ENCODE measurements around the gene NASP. TPM values are rescaled to one million over a fixed set of nuclear protein-coding genes. Genes with fewer than 3 reads are reported as not detected.

Gene NASP
- polyA plus RNA-seq, 1 of the 3 experiments (the other 2 are of a cell fraction): 152 TPM

DNA sequence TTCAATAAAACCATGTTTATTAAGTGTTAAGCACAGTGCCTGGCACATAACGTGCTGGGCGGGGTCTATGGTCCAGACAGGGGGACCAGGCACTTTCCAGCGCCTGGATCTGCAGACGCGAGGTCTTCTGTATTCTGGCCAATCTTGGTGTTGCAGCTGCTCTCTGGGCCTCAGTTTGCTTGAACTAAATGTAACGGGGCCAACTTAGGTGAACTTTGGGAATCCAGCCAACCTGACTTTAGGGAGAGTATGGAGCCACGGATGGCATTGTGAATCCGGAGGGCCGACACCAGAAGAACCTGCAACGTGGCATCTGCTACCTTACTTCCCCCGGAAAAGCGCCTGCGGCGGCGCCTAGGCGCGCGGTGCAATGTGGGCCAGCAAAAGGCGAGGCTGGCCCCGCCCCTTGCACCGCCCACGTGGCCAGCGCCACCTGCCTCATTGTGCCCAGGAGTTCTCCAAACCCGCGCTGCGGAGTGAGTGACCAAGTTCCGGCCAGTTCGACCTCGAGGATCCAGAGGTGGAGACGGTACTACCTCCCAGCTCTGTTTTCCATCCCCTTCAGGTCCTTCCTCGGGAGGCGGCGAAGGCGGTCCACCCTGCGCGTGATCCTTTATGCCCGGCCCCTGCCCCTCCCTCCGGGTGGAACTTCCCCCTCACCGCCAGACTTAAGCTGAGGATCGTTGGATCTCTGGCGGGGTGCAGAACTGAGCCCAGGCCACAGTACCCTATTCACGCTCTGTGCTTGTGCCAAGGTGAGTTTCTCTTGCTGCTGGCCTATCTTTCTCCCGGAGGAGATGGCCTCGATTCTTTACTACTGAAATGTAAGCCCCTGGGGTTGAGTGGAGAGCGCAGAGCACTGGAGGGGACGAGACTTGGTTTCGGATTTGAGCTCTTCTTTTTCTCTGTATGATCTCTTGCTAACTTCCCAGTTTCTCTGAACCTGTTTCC lies 33.2 kb upstream of the NASP start, which contains the start of gene AKR1A1:
TSS of gene AKR1A1 (plus strand) at position 426 of the 951 bp plus-strand sequence. CDS start 10,969 bp downstream, outside the sequence.
- Histone ChIP-seq H4K20me1 (ENCODE audit: insufficient read depth) (no peaks in the 10 kb centered on the region), H2AFZ (ENCODE audit: low read depth) (peak within 1 kb of the TSS; percentile 86), H3K4me2 (peak within 1 kb of the TSS; percentile 76), H3K9ac (peak within 1 kb of the TSS; percentile 73), H3K9me2 (no peaks in the 10 kb centered on the region), H3K4me1 (ENCODE audit: control insufficient read depth in 1 of 2, insufficient read depth in 2 of 2, low read depth in 1 of 2, low read length in 1 of 2) (peaks cover 6 to 10% of the 10 kb centered on the region in 2 experiments; a peak in 2 of 4 replicates), H3K27ac (ENCODE audit: low read depth in 2 of 2, low read length in 1 of 2) (peak within 1 kb of the TSS; percentile 80 to 90), H3K79me2 (ENCODE audit: insufficient read depth) (peaks cover 37% of the 10 kb centered on the region), H3K36me3 (replicated peaks in 1 of 2; ENCODE audit: control insufficient read depth in 1 of 2, insufficient read depth in 2 of 2, low read length in 1 of 2) (peaks cover 0 to 11% of the 10 kb centered on the region in 2 experiments), H3K9me3 (no peaks in the 10 kb centered on the region), H3F3A (replicated peaks; ENCODE audit: insufficient read depth) (no peaks in the 10 kb centered on the region), H3K4me3 (ENCODE audit: low read depth in 2 of 2, low read length in 1 of 2) (peak within 1 kb of the TSS; percentile 69 to 72), H3K27me3 (ENCODE audit: insufficient read depth) (no peaks in the 10 kb centered on the region)
- peak; percentile 90 for DNase-seq
- 6% methylated on average over 19 of the region's 47 CpGs for whole genome bisulfite sequencing (ENCODE audit: low lambda C conversion rate)
- POLR2A ChIA-PET: interaction anchor here (0.6 to 2.4 kb wide), 15 partner anchors 9 to 612 kb away, joined by 3 to 47 read pairs (median 4); partner anchors contain the start of genes GPBP1L1, NASP, PRDX1 and TESK2
- CTCF ChIA-PET: interaction anchor here (0.6 to 3.6 kb wide), 10 partner anchors 16 to 331 kb away, joined by 3 to 17 read pairs (median 3); partner anchors contain the start of gene PRDX1
- no peak for TF ChIP-seq EP300 (IDR thresholded peaks at IDR 0.05; ENCODE audit: borderline replicate concordance in 1 of 2, low read depth in 1 of 2, low read length in 1 of 2)
- TF ChIP-seq MXI1 (IDR thresholded peaks at IDR 0.05; ENCODE audit: low read depth, low read length): peak; percentile 96
- TF ChIP-seq, protein P1, sequence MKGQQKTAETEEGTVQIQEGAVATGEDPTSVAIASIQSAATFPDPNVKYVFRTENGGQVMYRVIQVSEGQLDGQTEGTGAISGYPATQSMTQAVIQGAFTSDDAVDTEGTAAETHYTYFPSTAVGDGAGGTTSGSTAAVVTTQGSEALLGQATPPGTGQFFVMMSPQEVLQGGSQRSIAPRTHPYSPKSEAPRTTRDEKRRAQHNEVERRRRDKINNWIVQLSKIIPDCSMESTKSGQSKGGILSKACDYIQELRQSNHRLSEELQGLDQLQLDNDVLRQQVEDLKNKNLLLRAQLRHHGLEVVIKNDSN (IDR thresholded peaks at IDR 0.05; ENCODE audit: borderline replicate concordance, low read depth): peak; percentile 91
- no peak for TF ChIP-seq TEAD4 (IDR thresholded peaks at IDR 0.05; ENCODE audit: borderline replicate concordance, insufficient read depth)
- TF ChIP-seq PBX3 (IDR thresholded peaks at IDR 0.05): no peak
- peak; percentile 97 for TF ChIP-seq POLR2AphosphoS5 (IDR thresholded peaks at IDR 0.05; ENCODE audit: low read depth, low read length)
- TF ChIP-seq, protein P2, sequence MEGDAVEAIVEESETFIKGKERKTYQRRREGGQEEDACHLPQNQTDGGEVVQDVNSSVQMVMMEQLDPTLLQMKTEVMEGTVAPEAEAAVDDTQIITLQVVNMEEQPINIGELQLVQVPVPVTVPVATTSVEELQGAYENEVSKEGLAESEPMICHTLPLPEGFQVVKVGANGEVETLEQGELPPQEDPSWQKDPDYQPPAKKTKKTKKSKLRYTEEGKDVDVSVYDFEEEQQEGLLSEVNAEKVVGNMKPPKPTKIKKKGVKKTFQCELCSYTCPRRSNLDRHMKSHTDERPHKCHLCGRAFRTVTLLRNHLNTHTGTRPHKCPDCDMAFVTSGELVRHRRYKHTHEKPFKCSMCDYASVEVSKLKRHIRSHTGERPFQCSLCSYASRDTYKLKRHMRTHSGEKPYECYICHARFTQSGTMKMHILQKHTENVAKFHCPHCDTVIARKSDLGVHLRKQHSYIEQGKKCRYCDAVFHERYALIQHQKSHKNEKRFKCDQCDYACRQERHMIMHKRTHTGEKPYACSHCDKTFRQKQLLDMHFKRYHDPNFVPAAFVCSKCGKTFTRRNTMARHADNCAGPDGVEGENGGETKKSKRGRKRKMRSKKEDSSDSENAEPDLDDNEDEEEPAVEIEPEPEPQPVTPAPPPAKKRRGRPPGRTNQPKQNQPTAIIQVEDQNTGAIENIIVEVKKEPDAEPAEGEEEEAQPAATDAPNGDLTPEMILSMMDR (IDR thresholded peaks at IDR 0.05): no peak
- TF ChIP-seq REST (IDR thresholded peaks at IDR 0.05; ENCODE audit: low read depth, low read length): no peak
- TF ChIP-seq, protein P3, sequence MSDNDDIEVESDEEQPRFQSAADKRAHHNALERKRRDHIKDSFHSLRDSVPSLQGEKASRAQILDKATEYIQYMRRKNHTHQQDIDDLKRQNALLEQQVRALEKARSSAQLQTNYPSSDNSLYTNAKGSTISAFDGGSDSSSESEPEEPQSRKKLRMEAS (IDR thresholded peaks at IDR 0.05; ENCODE audit: low read depth): peak; percentile 97
- TF ChIP-seq SMC3 (IDR thresholded peaks at IDR 0.05; ENCODE audit: low read depth, low read length): no peak
- peak; percentile 49; the same call in 1 of the 2 replicates for TF ChIP-seq TCF12 (IDR thresholded peaks at IDR 0.05)
- TF ChIP-seq FOXM1 (IDR thresholded peaks at IDR 0.05; ENCODE audit: low read depth): no peak
- TF ChIP-seq RXRA (IDR thresholded peaks at IDR 0.05; ENCODE audit: borderline replicate concordance, low read depth): no peak
- no peak for TF ChIP-seq RFX5 (IDR thresholded peaks at IDR 0.05; ENCODE audit: low read length)
- TF ChIP-seq YY1 (IDR thresholded peaks at IDR 0.05; ENCODE audit: low read depth): 0 out of 2 replicates have a peak, but pooled peaks have one; percentile 22
- TF ChIP-seq GATA2 (CRISPR knock-in tag; IDR thresholded peaks at IDR 0.05): no peak
- TF ChIP-seq FOSL2 (IDR thresholded peaks at IDR 0.05; ENCODE audit: borderline replicate concordance, low read depth): no peak
- peak; percentile 74 for TF ChIP-seq GABPA (IDR thresholded peaks at IDR 0.05; ENCODE audit: low read depth)
- 0 out of 2 replicates have a peak, but pooled peaks have one; percentile 47 for TF ChIP-seq ELF1 (IDR thresholded peaks at IDR 0.05)
- TF ChIP-seq IRF3 (IDR thresholded peaks at IDR 0.05; ENCODE audit: low read depth, low read length): no peak
- TF ChIP-seq CHD2 (IDR thresholded peaks at IDR 0.05; ENCODE audit: low read length, partially characterized antibody): peak; percentile 50
- TF ChIP-seq EZH2phosphoT487 (IDR thresholded peaks at IDR 0.05; ENCODE audit: borderline replicate concordance, low read depth): no peak
- no peak for TF ChIP-seq MEF2A (IDR thresholded peaks at IDR 0.05; ENCODE audit: borderline replicate concordance, low read depth)
